GM04504 (cell line): Measurements from ENCODE around the gene AJUBA.
"Not testable (repeated sequence)": the region's sequence is repeated elsewhere in the genome, so short reads cannot be mapped to it uniquely, and the experiment has no call there.

ENCODE experiments used
- DNase-seq: peaks from one replicate; pipeline ENCODE4 v3.0.0-alpha.2; 2012; ENCODE audit warnings: low read depth

The AJUBA gene

DNA sequence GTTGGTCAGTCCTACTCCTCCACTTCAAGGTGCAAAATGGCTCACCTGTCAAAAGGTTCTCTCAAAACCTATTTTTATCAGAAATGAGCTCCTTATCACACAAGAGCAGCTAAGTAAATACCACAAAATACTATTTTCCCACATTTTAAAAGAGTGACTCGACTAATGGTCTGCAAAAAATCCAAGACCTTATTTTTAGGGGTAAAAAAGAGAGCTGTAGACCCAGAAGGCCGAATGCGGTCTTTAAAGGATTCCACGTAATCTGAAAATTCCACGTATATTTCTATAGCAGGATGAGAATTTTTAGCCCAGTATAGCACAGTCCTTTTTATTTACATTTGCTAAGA lies 23.8 kb upstream of the AJUBA start:
- no peak for DNase-seq

DNA sequence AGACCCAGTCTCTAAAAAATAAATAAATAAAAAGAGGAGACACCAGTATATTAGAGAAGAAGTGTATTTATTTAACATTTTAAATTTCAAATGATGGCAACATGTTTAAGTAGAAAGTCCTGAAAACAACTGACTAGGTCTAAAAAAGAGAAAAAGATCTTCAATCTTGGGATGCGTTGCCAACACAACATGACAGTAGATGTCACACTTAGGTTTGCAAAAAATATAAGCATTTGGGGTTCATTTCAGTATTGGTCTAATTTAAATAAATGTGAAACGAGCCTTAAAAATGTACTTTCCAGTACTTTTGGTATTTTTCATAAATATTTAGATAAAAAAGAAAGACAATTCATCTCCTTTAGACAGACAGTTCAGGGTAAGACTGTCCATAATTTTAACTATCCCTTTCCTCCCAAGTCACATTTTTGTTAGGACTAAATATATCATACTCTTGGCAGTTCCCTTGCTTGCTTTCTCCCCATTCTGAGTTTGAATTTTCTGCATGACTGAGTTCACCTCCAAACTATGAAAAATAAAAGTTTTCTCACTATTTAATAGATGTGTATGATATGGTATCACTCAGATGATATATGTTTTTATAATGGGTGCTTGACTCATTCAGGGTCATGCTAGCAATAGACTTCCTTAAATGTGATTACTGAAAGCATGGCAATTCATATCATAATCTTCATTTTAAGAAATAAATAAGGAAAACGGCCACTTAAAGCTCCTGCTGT lies 23.3 kb upstream of the AJUBA start:
- no peak for DNase-seq

DNA sequence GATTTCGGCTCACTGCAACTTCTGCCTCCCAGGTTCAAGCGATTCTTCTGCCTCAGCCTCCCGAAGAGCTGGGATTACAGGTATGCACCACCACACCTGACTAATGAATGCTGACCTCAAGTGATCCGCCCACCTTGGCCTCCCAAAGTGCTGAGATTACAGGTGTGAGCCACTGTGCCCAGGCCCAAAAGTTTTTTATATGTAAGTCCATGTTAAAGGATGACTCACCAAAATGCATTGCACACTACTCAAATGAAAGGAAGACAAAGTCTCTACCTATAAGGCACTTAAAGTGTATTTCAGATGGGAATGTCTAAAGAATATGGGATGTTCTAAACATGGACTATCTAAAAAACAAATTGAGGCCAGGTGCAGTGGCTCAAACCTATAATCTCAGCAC lies 21.9 kb upstream of the AJUBA start:
- not testable (repeated sequence) for DNase-seq

DNA sequence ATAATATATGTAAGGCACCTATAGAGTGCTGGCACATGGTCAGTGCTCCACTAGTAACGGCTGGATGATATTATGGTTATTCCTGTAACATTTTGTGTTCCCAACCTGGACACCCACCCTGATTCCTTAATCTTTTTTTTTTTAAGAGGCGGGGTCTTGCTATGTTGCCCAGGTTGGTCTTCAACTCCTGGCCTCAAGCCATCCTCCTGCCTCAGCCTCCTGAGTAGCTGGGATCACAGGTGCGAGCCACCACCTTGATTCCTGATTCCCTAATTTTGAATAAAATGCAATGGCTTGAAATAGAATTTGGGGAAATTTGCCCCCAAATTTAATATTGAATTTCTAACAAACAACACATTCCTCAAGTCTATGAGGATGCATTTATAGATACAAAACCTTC lies 20.2 kb upstream of the AJUBA start:
- DNase-seq, result no peak

DNA sequence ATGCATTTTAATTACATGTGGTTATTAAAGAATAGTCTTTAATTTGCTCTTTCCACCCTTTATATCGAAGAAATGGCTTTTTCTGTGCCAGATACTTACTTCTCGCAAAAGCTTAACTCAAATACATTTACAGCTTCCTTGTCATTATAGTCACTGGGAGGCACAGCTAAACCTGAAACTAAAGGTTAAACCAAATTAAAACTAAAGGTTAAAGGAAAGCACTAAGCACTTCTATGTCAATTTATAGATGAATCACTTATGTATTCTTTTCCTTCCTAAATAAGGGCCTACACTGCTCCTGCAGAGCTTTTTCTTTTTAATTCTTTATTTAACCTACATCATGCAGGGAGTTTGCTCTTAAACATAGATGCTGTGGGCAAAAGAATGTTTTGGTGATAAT lies 18.5 kb upstream of the AJUBA start:
- DNase-seq, result no peak

DNA sequence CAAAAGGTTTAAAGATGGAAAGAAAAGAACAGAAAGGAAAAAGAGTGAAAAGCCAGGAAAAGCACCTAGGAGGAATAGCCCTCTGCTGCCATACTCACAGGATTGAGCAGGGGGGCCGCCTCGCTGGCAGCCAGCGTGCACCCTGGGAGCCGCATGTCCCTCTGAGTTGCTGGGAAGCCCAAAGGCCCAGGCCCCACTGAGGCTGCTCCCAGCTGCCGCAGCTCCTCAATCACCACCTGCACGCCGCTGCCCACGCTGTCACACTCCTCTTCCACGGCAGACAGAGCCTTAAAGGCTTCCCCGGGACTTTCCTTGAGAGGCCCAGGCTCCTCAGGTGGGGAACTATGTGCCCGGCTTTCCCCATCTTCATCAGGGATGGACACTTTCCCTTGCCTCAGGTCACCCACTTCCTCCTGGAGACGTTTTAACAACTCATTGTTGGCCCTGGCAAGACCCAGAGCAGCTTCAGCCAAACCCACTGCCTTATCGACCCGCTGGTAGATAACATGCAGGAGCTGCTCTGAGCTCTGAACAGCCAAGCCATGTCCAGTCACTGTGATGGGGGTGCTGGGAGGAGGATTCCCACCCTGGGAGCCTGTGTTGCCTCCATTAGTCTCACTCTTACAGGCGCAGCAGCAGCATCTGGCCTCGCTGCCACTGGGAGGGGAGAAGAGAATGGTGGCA lies 16.1 kb upstream of the AJUBA start:
- no peak for DNase-seq

DNA sequence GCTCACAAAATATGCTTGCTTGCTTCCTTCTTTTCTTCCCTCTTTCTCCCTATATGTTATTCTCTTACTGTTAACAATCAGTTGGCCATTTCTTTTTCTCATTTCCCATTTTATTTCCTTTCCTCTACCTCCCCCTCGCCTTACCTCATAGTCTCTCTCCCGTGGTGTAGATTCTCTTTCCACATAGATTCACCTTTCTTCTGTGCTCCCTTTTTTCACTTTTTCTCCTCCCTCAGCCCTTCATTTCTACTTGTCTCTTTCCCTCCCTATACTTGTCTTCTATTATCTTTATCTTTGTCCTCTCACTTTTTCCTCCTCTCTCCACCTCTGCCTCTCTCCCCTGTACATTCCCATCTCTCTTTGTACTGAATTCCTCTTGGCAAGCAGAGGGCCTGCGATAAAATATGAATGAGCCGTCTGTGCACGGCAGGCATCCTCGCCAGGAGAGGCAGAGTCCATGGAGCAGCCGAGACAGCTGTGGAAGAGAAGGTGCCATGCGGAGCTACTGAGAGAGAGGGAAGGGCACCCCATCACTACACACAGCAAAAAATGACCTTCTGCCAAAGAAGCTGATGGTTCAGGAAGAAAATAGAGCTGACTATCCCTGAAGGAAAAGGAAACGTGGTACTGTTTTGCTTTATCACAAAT lies 15.4 kb upstream of the AJUBA start:
- no peak for DNase-seq

DNA sequence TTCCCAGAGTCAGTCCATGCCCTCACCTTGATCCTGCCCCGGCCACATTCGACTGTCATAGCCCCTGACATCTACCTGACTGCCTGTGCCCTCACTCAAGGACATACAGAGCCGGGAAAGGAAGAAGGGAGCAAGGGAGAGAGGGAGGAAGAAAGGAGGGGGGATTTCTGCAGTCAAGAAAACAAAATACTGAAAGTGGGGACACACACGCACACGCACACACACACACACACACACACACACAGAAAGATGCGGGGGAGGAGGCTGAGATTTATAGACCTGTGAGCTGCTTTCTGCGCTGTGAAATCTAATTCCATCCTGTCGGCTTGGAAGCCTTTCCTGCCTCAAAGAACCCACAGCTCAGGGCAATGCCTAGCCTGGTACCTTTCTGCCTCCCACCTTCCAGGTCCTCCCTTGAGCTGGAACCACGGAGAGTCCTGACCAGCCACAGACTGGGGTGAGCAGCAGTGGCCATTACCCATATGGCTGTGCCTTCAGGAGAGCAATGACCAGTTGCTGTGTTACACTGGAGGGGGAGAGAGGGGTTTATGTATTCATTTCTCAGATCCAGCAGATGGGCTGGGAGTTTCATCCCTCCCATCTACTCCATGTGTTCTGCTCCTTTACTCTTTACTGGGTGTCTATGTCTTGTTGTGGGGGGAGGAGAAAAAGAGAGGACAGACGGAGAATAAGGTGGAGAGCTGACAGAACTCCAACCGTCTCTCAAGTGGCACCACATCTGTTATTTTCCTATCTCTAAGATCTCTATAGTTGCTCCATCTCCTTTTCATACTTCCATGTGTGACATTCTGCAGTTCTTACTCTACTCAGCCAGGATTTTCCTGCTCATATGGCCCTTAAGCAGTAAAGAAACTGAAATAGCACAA lies 14.7 kb upstream of the AJUBA start:
- no peak for DNase-seq

DNA sequence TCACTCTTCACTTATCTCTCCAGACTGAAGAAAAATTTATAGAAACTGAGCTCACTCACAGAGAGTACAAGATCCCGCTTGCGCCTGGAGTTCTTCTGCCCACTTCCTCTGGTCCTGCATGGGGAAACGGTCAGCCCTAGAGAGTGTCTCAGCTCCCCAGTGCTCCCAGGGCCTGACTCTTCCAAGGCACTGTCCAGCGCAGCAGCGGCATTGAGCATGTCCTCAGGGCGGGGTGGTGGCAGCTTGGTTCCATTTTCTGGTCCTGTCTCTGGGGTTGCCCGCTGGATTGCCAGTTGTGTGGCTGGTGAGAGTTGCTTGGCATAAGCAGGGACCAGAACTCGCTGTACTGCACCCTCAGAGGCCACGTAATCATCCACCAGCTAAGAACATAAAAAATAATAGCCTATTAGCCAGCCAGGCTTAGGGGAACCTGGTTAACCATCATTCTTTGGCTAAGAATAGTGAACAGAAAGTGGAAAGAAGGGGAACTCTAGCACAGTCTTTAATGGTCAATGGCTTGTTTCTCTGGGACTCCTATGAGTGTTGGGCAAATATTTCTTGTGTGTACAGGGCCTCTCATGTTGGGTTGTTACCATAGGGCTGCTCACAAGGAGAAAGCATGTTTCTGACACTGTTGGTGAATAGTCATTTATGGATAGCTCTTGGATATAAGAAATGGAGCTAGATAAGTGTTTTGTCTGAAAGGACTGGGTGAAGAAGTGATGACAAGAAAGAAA lies 13.7 kb upstream of the AJUBA start:
- DNase-seq, result no peak

DNA sequence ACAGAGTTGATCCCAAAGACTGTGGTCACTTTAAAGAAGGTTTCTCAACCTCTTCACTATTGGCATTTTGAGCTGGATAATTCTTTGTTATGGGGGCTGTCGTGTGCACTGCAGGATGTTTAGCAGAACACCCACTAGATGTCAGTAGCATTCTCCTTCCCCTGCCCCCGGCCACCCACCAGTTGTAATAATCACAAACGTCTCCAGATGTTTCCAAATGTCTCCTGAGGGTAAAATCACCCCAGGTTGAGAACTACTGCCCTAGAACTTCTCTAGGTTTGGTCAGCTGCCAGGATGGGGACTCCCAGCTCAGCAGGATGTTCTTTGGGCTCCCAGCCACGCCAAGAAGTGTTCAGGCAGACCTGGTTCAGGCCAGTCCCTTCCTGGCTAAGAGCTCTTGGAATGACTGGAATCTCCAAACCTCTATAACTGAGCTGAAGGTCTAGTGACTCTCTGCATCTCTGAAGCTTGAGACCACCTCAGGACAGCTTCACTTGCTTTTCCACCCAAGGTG lies 12.5 kb upstream of the AJUBA start:
- no peak for DNase-seq

DNA sequence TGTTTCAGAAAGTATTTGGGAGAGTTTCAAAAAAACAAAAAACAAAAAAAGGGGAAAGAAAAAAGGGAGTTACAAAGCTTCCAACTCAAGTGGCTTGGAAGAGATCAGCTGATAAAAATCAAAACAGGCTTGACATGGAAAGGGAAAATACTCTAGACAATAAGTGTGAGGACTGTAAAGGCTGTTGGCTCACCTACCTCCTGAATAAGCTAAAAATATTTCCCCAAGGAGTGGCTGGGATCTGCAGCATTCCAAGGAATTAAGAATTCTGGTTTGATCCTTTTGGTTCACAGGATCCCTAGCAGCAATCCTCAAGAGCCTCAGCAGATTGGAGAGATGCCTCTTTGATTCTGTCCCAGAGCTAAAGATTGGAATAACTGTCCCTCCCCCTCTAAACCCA lies 11.2 kb upstream of the AJUBA start:
- DNase-seq, result no peak

DNA sequence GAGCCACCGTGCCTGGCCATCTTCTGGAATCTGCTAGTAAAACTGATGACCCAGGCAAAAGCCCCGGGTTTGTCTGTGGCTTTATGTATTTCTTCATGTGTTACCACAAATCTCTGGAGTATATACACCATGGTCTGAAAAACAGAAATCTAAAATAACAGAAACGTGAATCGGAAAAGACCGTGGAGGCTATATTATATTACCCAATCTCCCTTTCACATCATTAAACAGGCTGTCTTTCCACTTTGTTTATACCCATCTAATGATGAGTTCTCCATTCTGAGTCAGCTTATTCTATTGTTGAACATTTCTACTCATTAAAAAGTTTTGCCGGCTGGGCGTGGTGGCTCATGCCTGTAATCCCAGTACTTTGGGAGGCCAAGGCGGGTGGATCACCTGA lies 9.5 kb upstream of the AJUBA start:
- DNase-seq, result no peak

DNA sequence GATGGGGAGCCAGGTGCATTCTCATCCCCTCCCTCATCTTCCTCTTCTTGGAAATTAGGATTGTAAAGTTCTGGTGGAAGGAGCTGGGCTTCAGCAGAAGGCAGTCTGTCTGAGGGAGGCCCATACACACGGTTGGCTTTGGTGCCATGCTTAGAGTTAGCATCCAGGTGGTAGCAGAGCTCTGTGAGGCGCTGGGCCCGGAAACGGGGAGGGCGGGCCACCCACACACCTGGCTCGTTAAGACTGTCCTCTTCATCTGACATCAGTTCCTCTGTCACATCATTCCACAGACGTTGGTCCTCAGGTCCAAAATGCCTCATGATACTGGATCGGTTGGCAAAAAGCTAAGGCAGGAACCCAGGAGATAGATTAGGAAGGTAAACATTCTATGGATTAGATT lies 4.9 kb upstream of the AJUBA start:
- no peak for DNase-seq

DNA sequence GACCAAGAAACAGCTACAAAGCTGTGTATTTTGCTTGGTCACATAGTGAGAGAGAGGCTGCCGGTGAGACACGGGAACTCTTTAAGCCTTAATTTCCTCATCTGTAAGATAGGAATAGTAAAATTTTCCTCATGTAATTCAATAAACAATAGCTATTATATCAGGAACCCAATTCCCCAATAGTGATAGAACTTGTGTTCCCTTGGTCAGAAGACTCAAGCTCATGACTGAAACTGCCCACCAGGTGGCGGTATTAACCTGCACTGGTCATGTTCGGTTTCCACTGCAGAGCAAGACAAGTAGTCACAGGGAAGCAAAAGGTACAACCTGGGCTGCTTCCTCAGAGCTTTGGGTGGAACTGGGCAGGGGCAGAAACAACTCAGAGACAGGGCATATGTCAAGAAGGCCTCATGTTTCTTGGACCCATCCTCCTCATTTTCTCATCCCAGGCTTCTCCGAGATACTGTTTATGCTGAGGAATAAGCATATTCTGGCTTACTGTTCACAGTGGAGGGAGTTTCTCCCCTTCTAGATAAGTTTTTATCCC lies 4.2 kb upstream of the AJUBA start:
- DNase-seq, result peak; percentile 68

DNA sequence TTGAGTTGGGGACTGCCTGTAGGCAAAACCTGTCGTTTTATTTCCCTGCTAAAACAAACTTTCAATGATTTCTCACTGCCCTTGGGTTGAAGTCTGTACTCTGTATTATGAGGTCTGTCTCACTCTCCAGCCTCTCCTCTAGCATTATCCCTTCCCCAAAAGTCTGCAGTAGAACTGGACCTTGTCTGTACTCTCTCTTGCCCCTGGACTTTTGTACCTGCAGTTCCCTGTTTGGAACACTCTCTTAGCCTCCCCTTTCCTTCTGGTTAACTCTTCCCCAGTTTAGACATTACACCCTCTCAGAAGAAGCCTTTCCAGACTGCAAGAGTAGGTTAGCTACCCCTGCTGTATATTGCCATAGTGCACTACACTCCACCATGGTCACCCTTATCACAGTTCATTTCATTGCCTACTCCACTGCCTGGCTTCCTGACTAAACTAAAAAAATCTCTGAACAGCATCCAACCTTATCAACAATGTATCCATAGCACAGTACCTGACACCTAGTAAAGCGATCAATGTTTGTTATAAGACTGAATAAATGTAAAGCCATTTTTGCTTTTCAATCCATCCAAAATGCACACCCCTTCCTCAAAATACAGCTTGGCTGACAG lies 3.6 kb upstream of the AJUBA start:
- DNase-seq, result no peak

DNA sequence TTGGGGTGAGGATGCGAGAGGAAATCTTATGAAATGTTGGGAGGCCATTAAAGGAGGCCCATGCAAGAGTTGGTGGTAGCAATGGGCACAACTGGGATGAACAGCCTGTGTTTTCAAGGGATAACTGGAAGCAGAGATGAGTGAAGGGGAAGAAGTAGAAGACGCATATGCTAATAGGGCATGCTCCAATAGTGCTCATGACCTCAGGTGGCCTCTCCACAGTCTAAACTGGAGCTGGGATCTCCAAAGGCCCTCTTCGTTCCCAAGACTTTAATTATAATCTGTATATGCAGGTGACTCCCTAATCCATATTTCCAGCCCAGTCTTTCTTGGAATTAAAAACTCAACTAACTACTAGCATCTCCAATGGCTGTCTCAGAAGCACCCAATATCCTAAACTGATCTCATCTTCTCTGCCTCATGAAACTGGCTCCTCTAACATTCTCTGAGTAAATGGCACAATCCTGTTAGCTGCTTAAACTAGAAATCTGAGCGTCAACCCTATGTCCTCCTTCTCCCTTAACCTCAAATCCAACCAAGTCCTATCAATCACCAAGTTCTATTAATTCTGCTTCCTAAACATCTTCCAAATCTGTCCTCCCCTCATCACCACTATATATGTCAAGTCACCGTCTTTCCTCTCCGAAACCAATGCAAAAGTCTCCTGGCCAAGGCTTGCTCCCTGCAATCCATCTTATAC lies 2.8 kb upstream of the AJUBA start:
- no peak for DNase-seq

DNA sequence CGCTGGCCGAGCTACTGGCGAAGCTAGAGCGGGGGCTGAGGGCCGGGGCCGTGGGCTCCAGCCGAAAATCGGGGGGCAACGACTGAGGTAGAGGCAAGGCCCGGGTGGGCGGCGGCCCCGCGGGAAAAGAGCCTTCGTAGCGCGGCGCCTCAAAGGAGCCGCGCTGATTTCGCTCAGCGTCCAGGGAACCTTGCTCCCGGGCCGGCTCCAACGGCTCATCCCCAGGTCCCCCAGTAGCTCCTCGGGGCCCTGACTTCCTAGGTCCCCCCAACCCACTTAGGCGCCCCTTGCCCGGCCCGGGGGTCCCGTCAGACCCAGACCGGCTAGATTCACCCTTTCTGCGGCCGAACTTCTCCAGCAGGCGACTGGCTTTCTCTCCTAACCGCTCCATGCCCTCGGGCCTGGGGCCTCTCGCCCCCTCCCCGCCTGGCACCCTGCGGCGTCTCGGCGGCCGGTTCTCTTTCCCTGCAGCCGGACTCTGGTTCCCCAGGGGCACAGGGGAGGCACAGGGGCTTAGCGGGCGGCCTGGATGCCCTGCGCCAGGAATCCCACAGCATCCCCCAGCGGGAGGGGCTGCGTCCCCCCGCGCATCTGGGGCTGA lies 375 bp downstream of the AJUBA start:
- no peak for DNase-seq

DNA sequence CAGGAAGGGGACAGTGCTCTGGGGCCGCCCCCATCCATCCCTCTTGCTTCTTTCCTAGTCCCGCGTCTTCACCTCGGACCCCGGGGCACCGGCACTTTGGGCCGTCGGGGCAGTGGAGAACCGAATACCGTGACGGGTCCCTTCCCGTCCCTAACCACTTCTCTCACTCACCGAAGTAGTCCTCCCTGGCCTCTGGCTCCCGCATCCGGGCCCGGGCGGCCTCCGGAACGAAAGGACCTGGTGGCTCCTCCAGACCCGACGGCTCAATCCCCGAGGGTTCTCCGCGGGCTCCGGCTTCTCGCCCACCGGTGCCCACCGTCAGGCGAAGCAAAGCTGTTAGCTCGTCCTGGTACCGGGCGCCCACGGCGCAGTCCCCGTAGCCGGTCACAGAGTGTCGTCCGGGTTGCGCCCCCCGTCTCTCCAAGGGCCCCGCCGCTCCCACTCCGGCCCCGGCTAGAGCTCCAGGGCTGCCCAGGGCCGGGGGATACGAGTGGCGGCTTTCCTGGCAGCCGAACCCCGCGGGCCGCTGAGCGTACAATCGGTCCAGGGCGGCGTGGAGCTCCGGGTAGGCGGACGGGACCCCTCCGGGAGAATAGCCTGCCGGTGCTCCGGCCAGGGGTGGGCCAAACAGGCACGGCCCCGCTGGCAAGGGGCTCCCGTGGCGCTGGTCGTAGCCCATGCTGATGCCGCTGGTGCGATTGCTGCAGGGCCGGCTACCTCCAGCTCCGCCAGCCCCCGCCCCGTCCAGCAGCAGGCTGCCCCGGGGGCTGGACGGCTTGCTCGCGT lies 1.1 kb downstream of the AJUBA start:
- no peak for DNase-seq

DNA sequence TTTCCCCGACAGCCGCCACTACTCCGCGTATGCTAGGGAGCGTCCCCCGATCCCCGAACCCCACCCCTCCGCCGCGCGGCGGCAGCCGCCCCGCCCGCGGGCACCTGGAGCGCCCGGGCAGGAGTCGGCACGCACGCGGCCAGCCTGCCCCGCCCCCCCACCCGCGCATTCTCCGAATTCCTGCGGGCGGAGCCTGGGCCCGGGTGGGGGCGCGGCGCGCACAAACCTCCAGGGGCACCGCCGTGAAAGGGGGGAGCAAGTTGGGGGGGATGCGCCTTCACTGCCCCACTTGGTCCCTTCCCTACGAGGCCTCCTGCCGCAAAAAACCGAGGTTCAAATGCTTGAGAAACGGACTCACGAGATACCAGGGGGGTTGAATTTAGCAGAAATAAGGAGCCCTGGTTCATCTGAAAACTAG lies 1.7 kb downstream of the AJUBA start:
- DNase-seq, result no peak
